ENCODE data around the gene COQ10B. TPM values are rescaled to one million over a fixed set of nuclear protein-coding genes. Genes with fewer than 3 reads are reported as not detected.

COQ10B gene
- total and polyA plus RNA-seq, 2 donors (not counting 3 experiments of a cell fraction or from before 2014, with no cell fraction given): 2.4 to 15.1 TPM

DNA sequence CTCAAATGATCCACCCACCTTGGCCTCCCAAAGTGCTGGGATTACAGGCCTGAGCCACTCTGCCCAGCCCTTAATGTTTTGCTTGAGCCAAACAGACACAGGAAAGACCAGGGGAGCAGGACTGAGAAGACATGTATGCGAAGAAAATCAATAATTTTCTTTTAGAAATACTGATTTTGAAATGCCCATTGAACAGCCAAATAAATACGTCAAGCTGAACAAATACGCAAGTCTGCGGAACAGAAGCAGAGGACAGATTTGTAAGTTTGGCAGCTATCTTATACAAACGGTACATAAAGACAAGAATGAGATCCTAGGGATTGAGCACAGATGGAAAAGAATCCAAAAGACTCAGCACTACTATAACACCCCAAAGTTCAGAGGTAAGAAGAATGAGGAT lies 39.3 kb upstream of the COQ10B start:
- H3K79me2 ChIP-seq (ENCODE audit: control insufficient read depth, insufficient read depth, low read length): peaks cover 22% of the 10 kb centered on the region
- intact Hi-C loops (cut with micrococcal nuclease) (loop anchor here (2.0 kb wide), 1 partner anchor 13 kb away; no protein-coding TSS in a partner anchor), dilution Hi-C loops (cut with MboI; ENCODE audit: extremely low pct_ligation_motif_present, low sequenced_read_pairs) (no loop called here)
- no TSS peak for BruUV-seq (replicated peaks)
- TF ChIP-seq MAX (IDR thresholded peaks at IDR 0.05; ENCODE audit: insufficient read depth, insufficient read length) (no peak), FOS (IDR thresholded peaks at IDR 0.05; ENCODE audit: borderline replicate concordance, insufficient read depth, low read length) (no peak), MYC (IDR thresholded peaks at IDR 0.05; ENCODE audit: low read depth, low read length) (no peak), POLR2AphosphoS5 (IDR thresholded peaks at IDR 0.05; ENCODE audit: insufficient read depth, low read depth, low read length) (no peak), EZH2 (IDR thresholded peaks at IDR 0.05; ENCODE audit: borderline replicate concordance, low read depth, low read length, severe bottlenecking) (no peak), POLR2A (IDR thresholded peaks at IDR 0.05; ENCODE audit: low read depth, low read length) (no peak), JUN (IDR thresholded peaks at IDR 0.05; ENCODE audit: borderline replicate concordance, insufficient read depth, insufficient read length, low read depth) (no peak), GATA2 (IDR thresholded peaks at IDR 0.05; ENCODE audit: insufficient read depth, insufficient read length, low read depth, low read length) (no peak)
- TF ChIP-seq, protein P1, sequence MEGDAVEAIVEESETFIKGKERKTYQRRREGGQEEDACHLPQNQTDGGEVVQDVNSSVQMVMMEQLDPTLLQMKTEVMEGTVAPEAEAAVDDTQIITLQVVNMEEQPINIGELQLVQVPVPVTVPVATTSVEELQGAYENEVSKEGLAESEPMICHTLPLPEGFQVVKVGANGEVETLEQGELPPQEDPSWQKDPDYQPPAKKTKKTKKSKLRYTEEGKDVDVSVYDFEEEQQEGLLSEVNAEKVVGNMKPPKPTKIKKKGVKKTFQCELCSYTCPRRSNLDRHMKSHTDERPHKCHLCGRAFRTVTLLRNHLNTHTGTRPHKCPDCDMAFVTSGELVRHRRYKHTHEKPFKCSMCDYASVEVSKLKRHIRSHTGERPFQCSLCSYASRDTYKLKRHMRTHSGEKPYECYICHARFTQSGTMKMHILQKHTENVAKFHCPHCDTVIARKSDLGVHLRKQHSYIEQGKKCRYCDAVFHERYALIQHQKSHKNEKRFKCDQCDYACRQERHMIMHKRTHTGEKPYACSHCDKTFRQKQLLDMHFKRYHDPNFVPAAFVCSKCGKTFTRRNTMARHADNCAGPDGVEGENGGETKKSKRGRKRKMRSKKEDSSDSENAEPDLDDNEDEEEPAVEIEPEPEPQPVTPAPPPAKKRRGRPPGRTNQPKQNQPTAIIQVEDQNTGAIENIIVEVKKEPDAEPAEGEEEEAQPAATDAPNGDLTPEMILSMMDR (IDR thresholded peaks at IDR 0.05; ENCODE audit: extremely low read depth in 1 of 2, insufficient read depth in 1 of 2, low read depth in 1 of 2, low read length in 2 of 2): no peak
- peaks cover 4% of the 10 kb centered on the region for H4K20me1 ChIP-seq (replicated peaks; ENCODE audit: control insufficient read depth, extremely low read depth, insufficient read depth, low read length)
- H3K4me2 ChIP-seq (ENCODE audit: insufficient read depth, low read length): no peak overlapping the region
- FAIRE-seq (no peak), DNase-seq (ENCODE audit: low read depth, low spot score) (no peak)
- no peak overlapping the region for H2AFZ ChIP-seq (ENCODE audit: low read depth, low read length)
- H3K27me3 ChIP-seq (ENCODE audit: control insufficient read depth in 2 of 2, insufficient read depth in 2 of 2, low read length in 2 of 2): no peaks in the 10 kb centered on the region
- no peaks in the 10 kb centered on the region for H3K9me1 ChIP-seq (replicated peaks; ENCODE audit: control insufficient read depth, extremely low read depth, insufficient read depth, low read length)
- ChIA-PET CTCF (interaction anchor here (1.7 kb wide), 1 partner anchor 18 kb away, joined by 3 read pairs; no protein-coding TSS in a partner anchor), POLR2A (no interaction called here)
- H3K9ac ChIP-seq (replicated peaks; ENCODE audit: extremely low read depth, insufficient read depth, low read length): no peak overlapping the region
- no peaks in the 10 kb centered on the region for H3K4me1 ChIP-seq (ENCODE audit: control insufficient read depth, extremely low read depth, insufficient read depth, low read length)
- H3K36me3 ChIP-seq (ENCODE audit: control insufficient read depth in 2 of 2, extremely low read depth in 1 of 2, insufficient read depth in 2 of 2, low read length in 2 of 2): peaks cover 28 to 46% of the 10 kb centered on the region in 2 experiments
- H3K27ac ChIP-seq (ENCODE audit: insufficient read depth, low read depth, low read length): no peak overlapping the region
- H3K4me3 ChIP-seq (replicated peaks in 1 of 3; ENCODE audit: insufficient read depth in 1 of 3, low read depth in 1 of 3, low read length in 3 of 3): no peak overlapping the region
- no peaks in the 10 kb centered on the region for H3K9me3 ChIP-seq (replicated peaks; ENCODE audit: control insufficient read depth, insufficient read depth, low read length)

Measured in endothelial cell of umbilical vein (primary cell).